Measurements from ENCODE around the gene COG1. TPM values are rescaled to one million over a fixed set of nuclear protein-coding genes. Genes with fewer than 3 reads are reported as not detected.

The COG1 gene
- polyA plus RNA-seq, 1 of the 3 experiments (the other 2 are of a cell fraction), result 52.8 TPM

DNA sequence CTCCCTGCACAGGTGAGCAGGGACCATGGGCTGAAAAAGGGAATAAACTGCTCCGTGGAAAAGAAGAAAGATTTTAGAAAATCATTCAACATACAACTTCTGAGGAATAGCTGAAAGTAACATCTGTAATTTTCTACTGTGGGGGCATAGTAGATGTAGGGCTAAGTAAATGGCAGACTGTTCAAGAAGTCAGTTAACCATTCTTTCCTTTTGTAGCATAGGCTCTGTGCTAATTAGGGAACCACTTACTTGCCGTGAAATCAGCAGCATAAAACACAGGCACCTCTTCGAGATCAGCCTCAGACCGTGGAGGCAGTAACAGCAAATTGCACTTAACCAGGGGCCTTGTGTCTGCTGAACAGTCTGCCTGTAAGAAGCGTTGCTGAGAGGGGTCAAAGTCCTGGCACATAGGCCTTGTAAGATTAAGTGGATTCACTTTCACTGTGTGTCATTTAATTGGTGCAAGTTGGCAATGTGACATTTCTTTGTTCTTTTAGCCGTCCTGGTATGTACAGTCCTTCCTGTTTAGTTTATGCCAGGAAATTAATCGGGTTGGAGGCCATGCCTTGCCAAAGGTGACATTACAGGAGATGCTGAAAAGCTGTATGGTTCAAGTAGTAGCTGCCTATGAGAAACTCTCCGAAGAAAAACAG is 10.4 kb downstream of the COG1 start:
- peak overlapping the region; percentile 1 to 11; a peak in 1 of 4 replicates for H3K27ac ChIP-seq (ENCODE audit: low read depth in 2 of 2, low read length in 1 of 2)
- WGBS (ENCODE audit: low lambda C conversion rate), result 65% methylated on average over 8 of the region's 8 CpGs
- CTCF ChIA-PET, result interaction anchor here (0.6 to 4.1 kb wide), 8 partner anchors 8 to 996 kb away, joined by 3 to 14 read pairs (median 3); no protein-coding TSS in a partner anchor

More for the DNA sequence above, 10.4 kb downstream of the COG1 start:
- peaks cover 84 to 89% of the 10 kb centered on the region in 2 experiments for H3K36me3 ChIP-seq (replicated peaks in 1 of 2; ENCODE audit: control insufficient read depth in 1 of 2, insufficient read depth in 2 of 2, low read length in 1 of 2)
- TF ChIP-seq MXI1 (IDR thresholded peaks at IDR 0.05; ENCODE audit: low read depth, low read length), result no peak
- TF ChIP-seq MAX (IDR thresholded peaks at IDR 0.05; ENCODE audit: low read depth), result no peak
- TF ChIP-seq RFX5 (IDR thresholded peaks at IDR 0.05; ENCODE audit: low read length), result no peak
- TF ChIP-seq SMC3 (IDR thresholded peaks at IDR 0.05; ENCODE audit: low read depth, low read length), result no peak
- TF ChIP-seq FOXM1 (IDR thresholded peaks at IDR 0.05; ENCODE audit: low read depth), result no peak
- no peak for TF ChIP-seq CHD2 (IDR thresholded peaks at IDR 0.05; ENCODE audit: low read length, partially characterized antibody)
- TF ChIP-seq EP300 (IDR thresholded peaks at IDR 0.05; ENCODE audit: borderline replicate concordance in 1 of 2, low read depth in 1 of 2, low read length in 1 of 2), result no peak
- TF ChIP-seq NFIC (IDR thresholded peaks at IDR 0.05; ENCODE audit: borderline replicate concordance), result no peak
- TF ChIP-seq JUND (IDR thresholded peaks at IDR 0.05), result no peak
- TF ChIP-seq GATA2 (CRISPR knock-in tag; IDR thresholded peaks at IDR 0.05), result no peak
- no peak for TF ChIP-seq RCOR1 (IDR thresholded peaks at IDR 0.05; ENCODE audit: low read length)
- TF ChIP-seq TEAD4 (IDR thresholded peaks at IDR 0.05; ENCODE audit: borderline replicate concordance, insufficient read depth), result no peak
- TF ChIP-seq USF2 (IDR thresholded peaks at IDR 0.05; ENCODE audit: borderline replicate concordance, low read depth, low read length), result no peak
- TF ChIP-seq ELF1 (IDR thresholded peaks at IDR 0.05), result no peak
- TF ChIP-seq CTCF (IDR thresholded peaks at IDR 0.05), result no peak
- TF ChIP-seq, protein P1, sequence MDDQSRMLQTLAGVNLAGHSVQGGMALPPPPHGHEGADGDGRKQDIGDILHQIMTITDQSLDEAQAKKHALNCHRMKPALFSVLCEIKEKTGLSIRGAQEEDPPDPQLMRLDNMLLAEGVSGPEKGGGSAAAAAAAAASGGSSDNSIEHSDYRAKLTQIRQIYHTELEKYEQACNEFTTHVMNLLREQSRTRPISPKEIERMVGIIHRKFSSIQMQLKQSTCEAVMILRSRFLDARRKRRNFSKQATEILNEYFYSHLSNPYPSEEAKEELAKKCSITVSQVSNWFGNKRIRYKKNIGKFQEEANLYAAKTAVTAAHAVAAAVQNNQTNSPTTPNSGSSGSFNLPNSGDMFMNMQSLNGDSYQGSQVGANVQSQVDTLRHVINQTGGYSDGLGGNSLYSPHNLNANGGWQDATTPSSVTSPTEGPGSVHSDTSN (IDR thresholded peaks at IDR 0.05), result no peak
- TF ChIP-seq YY1 (IDR thresholded peaks at IDR 0.05; ENCODE audit: low read depth), result no peak
- no peak for TF ChIP-seq FOXJ3 (CRISPR knock-in tag; IDR thresholded peaks at IDR 0.05)
- TF ChIP-seq RXRA (IDR thresholded peaks at IDR 0.05; ENCODE audit: borderline replicate concordance, low read depth), result no peak
- no peak for TF ChIP-seq EZH2phosphoT487 (IDR thresholded peaks at IDR 0.05; ENCODE audit: borderline replicate concordance, low read depth)
- DNase-seq, result no peak
- no peaks in the 10 kb centered on the region for H3K9me2 ChIP-seq
- no peak overlapping the region for H3K9ac ChIP-seq
- H3K9me3 ChIP-seq, result no peaks in the 10 kb centered on the region
- H2AFZ ChIP-seq (ENCODE audit: low read depth), result no peak overlapping the region
- no peaks in the 10 kb centered on the region; the same call in 1 of the 2 replicates for H4K20me1 ChIP-seq (ENCODE audit: insufficient read depth)
- H3K4me3 ChIP-seq (ENCODE audit: low read depth in 2 of 2, low read length in 1 of 2), result no peak overlapping the region
- no peaks in the 10 kb centered on the region for H3K27me3 ChIP-seq (ENCODE audit: insufficient read depth)
- peaks cover 0 to 6% of the 10 kb centered on the region in 2 experiments; a peak in 1 of 4 replicates for H3K4me1 ChIP-seq (ENCODE audit: control insufficient read depth in 1 of 2, insufficient read depth in 2 of 2, low read depth in 1 of 2, low read length in 1 of 2)
- POLR2A ChIA-PET, result no interaction called here
- H3K79me2 ChIP-seq (ENCODE audit: insufficient read depth), result peaks cover 15% of the 10 kb centered on the region; the same call in 1 of the 2 replicates
- H3F3A ChIP-seq (replicated peaks; ENCODE audit: insufficient read depth), result peaks cover 6% of the 10 kb centered on the region
- H3K4me2 ChIP-seq, result no peak overlapping the region
